HepG2 (cell line): ENCODE measurements around the gene MEF2D. TPM values are rescaled to one million over a fixed set of nuclear protein-coding genes. Genes with fewer than 3 reads are reported as not detected.

Experiments
- CTCF ChIP-seq: sonication (generic); formaldehyde crosslinking; IDR thresholded peaks from 2 replicates; pipeline ENCODE4 v1.5.0; 2020; ENCODE audit warnings: mild to moderate bottlenecking, missing genetic modification reagents, moderate library complexity
- ELF1 ChIP-seq: sonication (generic); formaldehyde crosslinking; IDR thresholded peaks from 2 replicates; pipeline ENCODE4 v1.4.0; 2020; ENCODE audit warnings: missing genetic modification reagents
- EZH2 ChIP-seq: conservative IDR thresholded peaks from 2 replicates; pipeline ENCODE4 v1.6.1; 2012; ENCODE audit warnings: mild to moderate bottlenecking, low read depth, low read length, moderate library complexity
- FOXK2 ChIP-seq: fragments of 450-650 bp; IDR thresholded peaks from 2 replicates; pipeline ENCODE4 v1.6.1; 2016
- HMG20A ChIP-seq: IDR thresholded peaks from 2 replicates; pipeline ENCODE4 v1.6.1; 2016; ENCODE audit warnings: borderline replicate concordance
- HOXA9 ChIP-seq: sonication (generic); formaldehyde crosslinking; IDR thresholded peaks from 2 replicates; pipeline ENCODE4 v1.8.1; 2022; ENCODE audit warnings: missing genetic modification reagents, mild to moderate bottlenecking, moderate library complexity, borderline replicate concordance
- KDM5A ChIP-seq: fragments of 200-600 bp; sonication (generic); IDR thresholded peaks from 2 replicates; pipeline ENCODE4 v1.7.0; 2018; ENCODE audit warnings: antibody characterized with exemption, mild to moderate bottlenecking, low read length, borderline replicate concordance
- MAF1 ChIP-seq: sonication (generic); formaldehyde crosslinking; IDR thresholded peaks from 2 replicates; pipeline ENCODE4 v1.5.0; 2020; ENCODE audit warnings: missing genetic modification reagents, borderline replicate concordance
- MIER2 ChIP-seq: IDR thresholded peaks from 2 replicates; pipeline ENCODE4 v1.6.1; 2016; ENCODE audit warnings: missing biosample characterization, missing genetic modification reagents
- NFE2L1 ChIP-seq: sonication (generic); formaldehyde crosslinking; IDR thresholded peaks from 2 replicates; pipeline ENCODE4 v1.4.0; 2020; ENCODE audit warnings: missing genetic modification reagents, mild to moderate bottlenecking, borderline replicate concordance
- PAWR ChIP-seq: sonication (generic); formaldehyde crosslinking; IDR thresholded peaks from 2 replicates; pipeline ENCODE4 v1.4.0; 2020; ENCODE audit warnings: missing genetic modification reagents, mild to moderate bottlenecking, borderline replicate concordance
- PLRG1 ChIP-seq: fragments of 450-650 bp; conservative IDR thresholded peaks from 2 replicates; pipeline ENCODE4 v1.6.1; 2016
- PRDM15 ChIP-seq: sonication (generic); formaldehyde crosslinking; IDR thresholded peaks from 2 replicates; pipeline ENCODE4 v1.4.0; 2020; ENCODE audit warnings: missing genetic modification reagents
- SNRNP70 ChIP-seq: fragments of 200-400 bp; formaldehyde crosslinking; IDR thresholded peaks from 2 replicates; pipeline ENCODE4 v1.6.1; 2017; ENCODE audit warnings: mild to moderate bottlenecking, low read depth, low read length, moderate library complexity
- SSRP1 ChIP-seq: IDR thresholded peaks from 2 replicates; pipeline ENCODE4 v1.6.1; 2016; ENCODE audit warnings: control low read depth
- TEAD3 ChIP-seq: optimal IDR thresholded peaks from 2 replicates; pipeline ENCODE3; 2016; ENCODE audit warnings: borderline replicate concordance
- THAP11 ChIP-seq: IDR thresholded peaks from 2 replicates; pipeline ENCODE4 v1.6.1; 2016; ENCODE audit warnings: missing biosample characterization, missing genetic modification reagents
- ZBTB37 ChIP-seq: sonication (generic); formaldehyde crosslinking; IDR thresholded peaks from 2 replicates; pipeline ENCODE4 v1.4.0; 2020; ENCODE audit warnings: mild to moderate bottlenecking, missing genetic modification reagents
- ZFP37 ChIP-seq: sonication (generic); formaldehyde crosslinking; IDR thresholded peaks from 2 replicates; pipeline ENCODE4 v1.4.0; 2020; ENCODE audit warnings: missing genetic modification reagents, borderline replicate concordance
- ZNF362 ChIP-seq: sonication (generic); formaldehyde crosslinking; IDR thresholded peaks from 2 replicates; pipeline ENCODE4 v1.4.0; 2020; ENCODE audit warnings: missing genetic modification reagents, mild to moderate bottlenecking, borderline replicate concordance
- ZNF430 ChIP-seq: sonication (generic); formaldehyde crosslinking; IDR thresholded peaks from 2 replicates; pipeline ENCODE4 v1.9.0; 2021; ENCODE audit warnings: mild to moderate bottlenecking, missing genetic modification reagents
- polyA plus RNA-seq, 8 experiments: library from polyadenylated mRNA; depleted of rRNA in 3 of 8; stranded (reverse) in 7 of 8; unstranded in 1 of 8; fragments of >200 nt; fragmentation: Illumina TruSeq in 4 of 8; extraction: Trizol in 4 of 8; gene quantifications; 2 replicates each; pipeline versions ENCODE4 v1.2.1 to v1.2.3, GENCODE V29; 2011 to 2016; ENCODE audit warnings: low read depth in 4 of 8, missing spikeins in 1 of 8, mixed read lengths in 1 of 8; ENCODE audit not compliant: insufficient read depth in 1 of 8
- total RNA-seq, 5 experiments: library from RNA; depleted of rRNA; stranded (reverse); fragments of >200 nt; fragmentation: Illumina TruSeq; extraction: Trizol; gene quantifications; 2 replicates each; pipeline ENCODE4 v1.2.3, GENCODE V29; 2016; ENCODE audit warnings: low read depth in 1 of 5

MEF2D gene
- total and polyA plus RNA-seq, 2 of the 13 experiments (the other 11 are each of a cell fraction or from before 2014, with no cell fraction given): 1.6 to 3.9 TPM

GRCh38 chr1:156504821-156505678 lies 4.5 kb upstream of the MEF2D start (continued):
- TF ChIP-seq PRDM15 (CRISPR knock-in tag) (no peak), NFE2L1 (CRISPR knock-in tag) (no peak), HOXA9 (no peak), FOXK2 (no peak), PAWR (no peak), ELF1 (no peak), CTCF (CRISPR knock-in tag) (peak; percentile 15; the same call in 1 of the 2 replicates), HMG20A (CRISPR knock-in tag) (no peak), MIER2 (peak; percentile 56; the same call in 1 of the 2 replicates), SSRP1 (no peak), KDM5A (no peak), PLRG1 (no peak), ZFP37 (CRISPR knock-in tag) (no peak), SNRNP70 (no peak), ZNF430 (CRISPR knock-in tag) (no peak; the same call in 1 of the 2 replicates), ZBTB37 (CRISPR knock-in tag) (no peak), THAP11 (CRISPR knock-in tag) (peak; percentile 79), MAF1 (no peak), TEAD3 (CRISPR knock-in tag) (no peak), ZNF362 (CRISPR knock-in tag) (no peak), EZH2 (no peak)
